Measurements from ENCODE around the gene GAGE10.
"Not testable (repeated sequence)": the region's sequence is repeated elsewhere in the genome, so short reads cannot be mapped to it uniquely, and the experiment has no call there.

GAGE10 gene

GRCh38 chrX:49331841-49332240, 28.4 kb downstream of the GAGE10 start:
- DNase-seq (ENCODE audit: low spot score in 2 of 2) = peak in 1 of 2 donors; percentile 49
- not testable (repeated sequence) for H3K27ac Mint-ChIP-seq, H3K4me3 Mint-ChIP-seq, ATAC-seq, H3K4me1 Mint-ChIP-seq, H3K9me3 Mint-ChIP-seq, H3K36me3 Mint-ChIP-seq

- H3K9me3 Mint-ChIP-seq; H3K4me3 Mint-ChIP-seq; H3K4me1 Mint-ChIP-seq; DNase-seq (ENCODE audit: low spot score in 2 of 2); ATAC-seq; H3K27ac Mint-ChIP-seq; H3K36me3 Mint-ChIP-seq: not testable (repeated sequence)
Measured at GRCh38 chrX:49341449-49341848, 38.0 kb downstream of the GAGE10 start.

- not testable (repeated sequence) for ATAC-seq; H3K9me3 Mint-ChIP-seq; H3K4me3 Mint-ChIP-seq; DNase-seq (ENCODE audit: low spot score in 2 of 2); H3K36me3 Mint-ChIP-seq; H3K4me1 Mint-ChIP-seq; H3K27ac Mint-ChIP-seq
Measured at GRCh38 chrX:49344496-49345175, 41.2 kb downstream of the GAGE10 start.

GRCh38 chrX:49345402-49345801, 42.0 kb downstream of the GAGE10 start:
- DNase-seq (ENCODE audit: low spot score in 2 of 2); H3K27ac Mint-ChIP-seq; H3K36me3 Mint-ChIP-seq; H3K9me3 Mint-ChIP-seq; H3K4me1 Mint-ChIP-seq; ATAC-seq; H3K4me3 Mint-ChIP-seq: not testable (repeated sequence)

GRCh38 chrX:49346150-49346549, 42.7 kb downstream of the GAGE10 start:
- H3K4me3 Mint-ChIP-seq; H3K27ac Mint-ChIP-seq; DNase-seq (ENCODE audit: low spot score in 2 of 2); H3K36me3 Mint-ChIP-seq; H3K9me3 Mint-ChIP-seq; H3K4me1 Mint-ChIP-seq; ATAC-seq: not testable (repeated sequence)

Data from stimulated activated effector memory CD8-positive, alpha-beta T cell treated with anti-CD3 and anti-CD28 coated beads, Interleukin-12 subunit alpha, Interleukin-12 subunit beta, amount 100 ng/mL, for 72 hours (primary cell).